Astrocyte (in vitro differentiated cells and primary cell): ENCODE measurements around the gene AAMP.

Experiments
- EZH2 ChIP-seq: IDR thresholded peaks from 2 replicates; pipeline ENCODE4 v1.6.1; 2012; ENCODE audit warnings: mild to moderate bottlenecking, low read length, inconsistent platforms; ENCODE audit not compliant: insufficient read depth
- TF ChIP-seq, protein P1 (sequence below): IDR thresholded peaks from 2 replicates; pipeline ENCODE4 v1.5.1; 2011; ENCODE audit warnings: low read depth, mild to moderate bottlenecking, inconsistent platforms, low read length, moderate library complexity; ENCODE audit not compliant: insufficient read depth

DNA sequence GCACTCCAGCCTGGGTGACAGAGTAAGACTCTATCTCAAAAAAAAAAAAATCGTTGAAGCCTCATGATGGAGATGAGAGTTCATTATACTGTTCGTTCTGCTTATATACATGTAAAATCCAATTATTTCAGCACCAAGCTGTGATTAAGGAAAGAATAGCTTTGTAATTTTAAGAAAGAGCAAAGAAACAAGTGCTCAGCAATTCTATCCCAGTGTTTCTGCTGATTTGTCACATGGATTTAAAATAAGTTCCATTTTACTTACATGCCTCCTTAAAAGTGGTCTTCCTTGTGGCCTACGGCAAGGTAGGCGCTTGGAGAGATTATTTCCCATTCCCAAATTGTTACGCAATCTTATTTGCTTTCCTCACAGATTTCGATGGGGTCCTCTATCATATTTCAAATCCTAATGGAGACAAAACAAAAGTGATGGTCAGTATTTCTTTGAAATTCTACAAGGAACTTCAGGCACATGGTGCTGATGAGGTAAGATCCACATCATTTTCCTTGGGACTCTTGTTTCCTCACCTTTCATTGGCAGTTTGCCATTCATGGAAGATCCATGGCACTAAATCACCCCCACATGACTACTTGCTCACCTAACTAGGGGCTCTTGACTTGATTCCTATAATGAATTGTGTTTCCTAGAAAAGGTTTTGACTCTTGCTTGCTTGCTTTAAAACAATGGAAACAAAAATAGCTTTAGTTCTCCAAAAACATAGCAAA lies 41.4 kb downstream of the AAMP start:
- TF ChIP-seq, protein P1, sequence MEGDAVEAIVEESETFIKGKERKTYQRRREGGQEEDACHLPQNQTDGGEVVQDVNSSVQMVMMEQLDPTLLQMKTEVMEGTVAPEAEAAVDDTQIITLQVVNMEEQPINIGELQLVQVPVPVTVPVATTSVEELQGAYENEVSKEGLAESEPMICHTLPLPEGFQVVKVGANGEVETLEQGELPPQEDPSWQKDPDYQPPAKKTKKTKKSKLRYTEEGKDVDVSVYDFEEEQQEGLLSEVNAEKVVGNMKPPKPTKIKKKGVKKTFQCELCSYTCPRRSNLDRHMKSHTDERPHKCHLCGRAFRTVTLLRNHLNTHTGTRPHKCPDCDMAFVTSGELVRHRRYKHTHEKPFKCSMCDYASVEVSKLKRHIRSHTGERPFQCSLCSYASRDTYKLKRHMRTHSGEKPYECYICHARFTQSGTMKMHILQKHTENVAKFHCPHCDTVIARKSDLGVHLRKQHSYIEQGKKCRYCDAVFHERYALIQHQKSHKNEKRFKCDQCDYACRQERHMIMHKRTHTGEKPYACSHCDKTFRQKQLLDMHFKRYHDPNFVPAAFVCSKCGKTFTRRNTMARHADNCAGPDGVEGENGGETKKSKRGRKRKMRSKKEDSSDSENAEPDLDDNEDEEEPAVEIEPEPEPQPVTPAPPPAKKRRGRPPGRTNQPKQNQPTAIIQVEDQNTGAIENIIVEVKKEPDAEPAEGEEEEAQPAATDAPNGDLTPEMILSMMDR, result no peak
- no peak for TF ChIP-seq EZH2
